ENCODE results near the gene NCMAP. TPM values are rescaled to one million over a fixed set of nuclear protein-coding genes. Genes with fewer than 3 reads are reported as not detected.
A peak's percentile ranks its signal among the peaks of the same experiment; 100 is the strongest.

The NCMAP gene
- total RNA-seq, 1 donor from 2014 or later, result not detected

- ChIA-PET CTCF (no interaction called here), POLR2A (no interaction called here)
- peak; percentile 28 for ATAC-seq (ENCODE audit: low read depth)
- H3K9me3 Mint-ChIP-seq, result no peaks in the 10 kb centered on the region
- H3K27me3 Mint-ChIP-seq, result no peaks in the 10 kb centered on the region
- no peak overlapping the region for H3K4me3 Mint-ChIP-seq
- DNase-seq, result no peak
- H3K27ac Mint-ChIP-seq, result no peak overlapping the region
- intact Hi-C loops (cut with micrococcal nuclease), result no loop called here
- H3K4me1 Mint-ChIP-seq, result peaks cover 25% of the 10 kb centered on the region
- no peak for TF ChIP-seq CTCF (IDR thresholded peaks at IDR 0.05)
- no peaks in the 10 kb centered on the region for H3K36me3 Mint-ChIP-seq (ENCODE audit: low read depth)
These were observed 12.0 kb downstream of the NCMAP start for GRCh38 chr1:24567792-24568388.

GRCh38 chr1:24568475-24568874 is 12.6 kb downstream of the NCMAP start:
- no peaks in the 10 kb centered on the region for H3K27me3 Mint-ChIP-seq
- DNase-seq (no peak), ATAC-seq (ENCODE audit: low read depth) (no peak)
- ChIA-PET CTCF (no interaction called here), POLR2A (no interaction called here)
- TF ChIP-seq CTCF (IDR thresholded peaks at IDR 0.05), result no peak
- H3K9me3 Mint-ChIP-seq, result no peaks in the 10 kb centered on the region
- H3K36me3 Mint-ChIP-seq (ENCODE audit: low read depth), result no peaks in the 10 kb centered on the region
- peaks cover 29% of the 10 kb centered on the region for H3K4me1 Mint-ChIP-seq
- H3K4me3 Mint-ChIP-seq, result no peak overlapping the region
- no peak overlapping the region for H3K27ac Mint-ChIP-seq
- intact Hi-C loops (cut with micrococcal nuclease), result no loop called here

GRCh38 chr1:24570265-24571125 is 14.6 kb downstream of the NCMAP start:
- POLR2A ChIA-PET, result interaction anchor here (0.6 kb wide), 1 partner anchor 384 kb away, joined by 3 read pairs; no protein-coding TSS in a partner anchor
- DNase-seq (no peak), ATAC-seq (ENCODE audit: low read depth) (no peak)
- no peak for TF ChIP-seq CTCF (IDR thresholded peaks at IDR 0.05)
- Mint-ChIP-seq H3K36me3 (ENCODE audit: low read depth) (no peaks in the 10 kb centered on the region), H3K27ac (no peak overlapping the region), H3K27me3 (no peaks in the 10 kb centered on the region), H3K4me3 (no peak overlapping the region), H3K4me1 (peaks cover 29% of the 10 kb centered on the region), H3K9me3 (no peaks in the 10 kb centered on the region)
- CTCF ChIA-PET, result interaction anchor here (0.8 to 1.8 kb wide), 3 partner anchors 17 to 157 kb away, joined by 3 to 7 read pairs (median 3); partner anchors contain the start of gene STPG1
- intact Hi-C loops (cut with micrococcal nuclease), result no loop called here

DNA sequence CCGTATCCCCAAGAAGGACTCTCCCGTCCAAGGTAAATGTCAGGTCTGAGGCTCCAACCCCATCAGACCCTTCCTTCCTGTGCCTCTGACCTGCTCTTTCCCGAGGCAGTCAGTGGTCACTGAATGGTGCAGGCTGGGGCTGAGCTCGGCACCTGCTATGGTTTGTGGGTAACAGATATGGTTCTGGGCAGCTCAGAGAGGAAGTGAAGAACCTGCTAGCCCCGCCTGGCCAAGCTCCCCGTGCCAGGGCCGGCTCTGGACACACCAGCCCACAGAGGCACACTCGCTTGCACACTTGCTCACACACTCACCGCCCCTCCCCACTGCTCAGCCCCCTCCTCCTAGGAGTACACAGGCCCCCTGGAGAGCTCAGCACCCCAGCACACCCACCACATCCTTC is 16.4 kb downstream of the NCMAP start:
- Mint-ChIP-seq H3K27ac (no peak overlapping the region), H3K36me3 (ENCODE audit: low read depth) (no peaks in the 10 kb centered on the region), H3K4me1 (peaks cover 25% of the 10 kb centered on the region), H3K4me3 (peak overlapping the region; percentile 66), H3K9me3 (no peaks in the 10 kb centered on the region), H3K27me3 (no peaks in the 10 kb centered on the region)
- DNase-seq, result no peak
- ChIA-PET CTCF (interaction anchor here (1.2 kb wide), 1 partner anchor 15 kb away, joined by 4 read pairs; no protein-coding TSS in a partner anchor), POLR2A (interaction anchor here (0.6 to 1.7 kb wide), 3 partner anchors 32 to 157 kb away, joined by 3 to 5 read pairs (median 3); partner anchors contain the start of gene NIPAL3)
- no peak for TF ChIP-seq CTCF (IDR thresholded peaks at IDR 0.05)
- intact Hi-C loops (cut with micrococcal nuclease), result no loop called here
- peak; percentile 70 for ATAC-seq (ENCODE audit: low read depth)

GRCh38 chr1:24575905-24576587 is 20.2 kb downstream of the NCMAP start:
- H3K36me3 Mint-ChIP-seq (ENCODE audit: low read depth), result no peaks in the 10 kb centered on the region
- intact Hi-C loops (cut with micrococcal nuclease), result no loop called here
- POLR2A ChIA-PET, result no interaction called here
- TF ChIP-seq CTCF (IDR thresholded peaks at IDR 0.05), result no peak
- ATAC-seq (ENCODE audit: low read depth) (no peak), DNase-seq (no peak)
- H3K4me1 Mint-ChIP-seq, result peaks cover 15% of the 10 kb centered on the region
- H3K27ac Mint-ChIP-seq, result no peak overlapping the region
- H3K27me3 Mint-ChIP-seq, result no peaks in the 10 kb centered on the region
- CTCF ChIA-PET, result no interaction called here
- H3K9me3 Mint-ChIP-seq, result peaks cover 3% of the 10 kb centered on the region
- H3K4me3 Mint-ChIP-seq, result no peak overlapping the region
